T-helper 1 cell (primary cell): ENCODE results near the gene BRWD1.

ENCODE experiments used
- DNase-seq, 5 donors: peaks; one replicate each; pipeline ENCODE4 v3.0.0-alpha.2; 2012 to 2020

BRWD1 gene

DNA sequence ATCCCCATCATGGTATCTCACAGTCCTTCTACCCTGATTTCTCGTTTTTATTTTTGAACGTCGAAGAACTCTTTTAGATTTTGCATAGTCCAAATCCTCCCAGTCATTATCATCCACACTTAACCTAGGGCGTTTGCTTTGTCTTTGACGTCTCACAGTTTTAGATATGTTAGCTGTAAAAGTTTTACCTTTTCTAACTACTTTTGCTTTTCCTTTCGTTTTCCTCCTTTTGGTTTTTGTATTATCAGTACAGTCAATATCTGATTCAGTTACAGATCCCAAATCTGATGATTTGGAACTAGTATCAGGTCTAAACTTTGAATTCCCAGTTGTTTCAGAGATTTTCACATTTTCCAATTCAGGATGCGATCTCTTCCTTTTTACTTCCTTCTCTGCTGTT lies 117.1 kb downstream of the BRWD1 start:
- no peak for DNase-seq

DNA sequence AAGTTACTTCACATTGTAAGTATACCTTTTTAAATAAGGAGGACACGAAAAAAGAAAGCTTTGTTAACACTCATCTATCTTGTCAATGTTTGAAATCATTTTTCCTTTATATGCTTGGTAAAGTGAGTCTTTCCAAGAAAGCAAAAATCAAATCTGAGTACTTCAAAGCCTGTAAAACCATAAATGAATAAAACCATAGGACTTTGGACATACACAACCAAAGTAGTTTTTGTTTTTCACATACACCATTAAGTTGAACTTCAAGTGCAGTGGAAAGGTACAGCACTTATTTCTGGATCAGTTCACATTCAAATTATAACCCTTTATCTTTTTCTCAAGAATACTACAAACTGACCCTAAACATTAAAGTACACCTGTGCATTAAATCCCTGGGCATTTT lies 120.1 kb downstream of the BRWD1 start:
- DNase-seq, result no peak

- peak in 1 of 5 donors; percentile 14 for DNase-seq
Measured at GRCh38 chr21:39189857-39190604, 123.4 kb downstream of the BRWD1 start.

DNA sequence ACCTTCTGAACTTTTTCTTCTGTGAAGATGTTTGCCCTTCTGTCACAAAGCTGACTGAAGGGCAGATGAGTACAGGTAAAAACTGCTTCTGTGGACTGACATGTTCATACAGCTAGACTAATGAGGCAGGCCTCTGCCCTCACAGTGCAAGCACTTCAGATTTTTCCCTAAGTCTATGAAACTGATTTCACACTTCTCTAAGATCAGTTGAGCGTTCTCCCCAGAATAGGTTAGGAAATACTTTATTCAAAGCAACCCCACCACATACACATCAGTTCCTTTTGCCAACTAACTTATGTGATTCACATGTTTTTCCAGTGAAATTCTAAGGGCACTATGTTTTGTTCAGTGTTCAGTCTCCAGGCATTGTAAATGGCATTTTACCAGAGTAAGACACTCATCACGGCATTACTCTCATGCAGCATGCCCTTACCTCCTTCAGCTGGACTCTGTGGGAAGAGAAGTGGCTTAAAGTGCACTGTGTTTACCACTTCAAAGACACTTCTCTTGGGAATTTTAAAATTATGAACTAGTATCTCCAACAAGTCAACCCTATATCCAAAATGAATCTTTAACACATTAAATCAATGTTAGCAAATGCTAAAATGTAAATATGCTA lies 124.8 kb downstream of the BRWD1 start:
- DNase-seq, result no peak

DNA sequence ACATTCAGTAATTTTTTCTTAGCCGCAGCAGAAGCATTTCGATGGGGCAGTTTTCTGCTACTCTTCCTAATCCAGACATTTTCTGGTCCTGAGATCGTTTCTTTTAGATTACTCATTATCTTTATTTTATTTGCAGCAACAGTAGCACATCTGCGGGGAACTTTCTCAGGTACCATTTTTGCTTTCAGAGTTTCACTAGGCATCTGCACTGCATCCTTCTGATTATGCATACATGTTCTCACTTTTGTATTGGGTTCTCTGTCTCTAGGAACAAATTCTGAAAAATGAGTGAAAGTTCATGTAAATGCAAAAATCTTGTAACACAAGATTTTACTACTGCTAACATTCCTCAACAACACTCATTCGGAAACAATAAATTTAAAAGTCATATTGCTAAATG lies 126.3 kb downstream of the BRWD1 start:
- DNase-seq, result no peak

DNA sequence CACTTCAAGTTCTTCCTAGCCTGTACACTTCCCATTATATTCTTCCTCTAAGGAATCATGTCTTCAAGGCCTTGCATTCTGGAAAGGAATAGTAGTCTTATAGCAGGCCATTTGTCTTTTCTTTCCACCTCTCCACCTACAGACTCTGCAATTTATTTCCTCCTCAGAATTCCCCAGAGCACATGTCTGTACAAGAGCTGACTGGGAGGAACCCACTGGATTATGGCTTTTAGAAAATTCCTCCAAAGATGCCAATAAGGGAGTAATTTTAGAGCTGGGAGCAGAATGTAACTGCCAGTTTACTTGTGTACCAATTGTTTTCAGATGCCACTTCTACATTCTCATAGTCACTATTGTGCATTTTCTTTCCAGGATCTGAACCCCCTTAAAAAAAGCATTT lies 126.8 kb downstream of the BRWD1 start:
- DNase-seq, result no peak

DNA sequence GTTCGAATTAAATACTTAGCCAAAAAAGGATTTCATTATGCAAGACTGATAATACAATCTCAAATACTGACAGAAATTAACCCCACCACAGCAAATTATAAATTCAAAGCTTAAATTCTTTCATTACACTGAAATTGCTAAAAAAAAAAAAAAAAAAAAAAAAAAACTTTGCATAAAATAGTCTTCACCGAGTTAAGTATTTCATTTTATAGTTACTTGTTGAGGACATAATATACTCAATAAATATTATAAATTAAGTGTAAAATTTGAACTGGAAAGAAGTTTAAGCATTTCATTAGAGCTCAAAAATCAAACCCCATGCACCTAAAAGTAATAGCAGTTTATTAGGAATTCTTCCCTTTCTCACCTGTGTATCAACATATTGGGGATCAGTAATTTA lies 128.3 kb downstream of the BRWD1 start:
- DNase-seq, result no peak

GRCh38 chr21:39184050-39184980 lies 129.1 kb downstream of the BRWD1 start:
- DNase-seq, result no peak

DNA sequence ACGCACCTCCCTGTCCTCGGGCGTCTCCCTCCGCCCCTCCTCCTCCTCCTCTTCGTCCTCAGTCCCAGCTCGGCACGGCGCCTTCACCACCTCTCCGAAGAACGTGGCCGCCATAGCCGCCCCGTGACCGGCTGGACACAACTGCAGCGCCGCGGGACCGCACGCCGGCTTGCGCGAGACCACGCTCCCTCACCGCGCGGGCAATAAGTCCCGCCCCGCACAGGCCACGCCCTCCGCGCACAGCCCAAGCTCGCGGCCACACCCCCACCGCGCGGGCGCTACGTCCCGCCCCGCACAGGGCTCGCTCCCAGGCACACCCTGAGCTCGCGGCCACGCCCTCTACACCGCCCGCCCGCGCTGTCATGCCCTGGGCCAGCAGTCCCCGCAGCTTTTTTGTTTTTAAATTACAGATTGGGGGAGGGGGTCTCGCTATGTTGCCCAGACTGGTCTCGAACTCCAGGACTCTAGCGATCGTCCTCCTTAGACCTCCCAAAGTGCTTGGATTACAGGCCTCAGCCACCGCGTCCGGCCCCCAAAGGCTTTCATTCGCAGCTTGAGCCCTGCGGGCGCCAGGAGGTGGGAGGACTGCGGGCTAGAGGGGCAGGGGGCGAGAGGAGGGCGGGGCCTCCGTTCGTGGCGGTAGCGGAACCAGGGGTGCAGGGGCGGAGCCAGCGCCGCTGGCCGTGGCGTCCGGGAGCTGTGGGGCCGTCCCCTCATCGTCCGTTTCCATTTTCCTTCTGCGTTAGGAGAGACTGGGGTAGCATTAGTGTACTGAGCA lies 130.0 kb downstream of the BRWD1 start, which contains the start of gene PSMG1:
Gene PSMG1 (minus strand): TSS at position 180 of the 778 bp plus-strand sequence. CDS start 66 bp downstream, at position 114.
- DNase-seq, result peak; percentile 90 to 96 (median 91)

DNA sequence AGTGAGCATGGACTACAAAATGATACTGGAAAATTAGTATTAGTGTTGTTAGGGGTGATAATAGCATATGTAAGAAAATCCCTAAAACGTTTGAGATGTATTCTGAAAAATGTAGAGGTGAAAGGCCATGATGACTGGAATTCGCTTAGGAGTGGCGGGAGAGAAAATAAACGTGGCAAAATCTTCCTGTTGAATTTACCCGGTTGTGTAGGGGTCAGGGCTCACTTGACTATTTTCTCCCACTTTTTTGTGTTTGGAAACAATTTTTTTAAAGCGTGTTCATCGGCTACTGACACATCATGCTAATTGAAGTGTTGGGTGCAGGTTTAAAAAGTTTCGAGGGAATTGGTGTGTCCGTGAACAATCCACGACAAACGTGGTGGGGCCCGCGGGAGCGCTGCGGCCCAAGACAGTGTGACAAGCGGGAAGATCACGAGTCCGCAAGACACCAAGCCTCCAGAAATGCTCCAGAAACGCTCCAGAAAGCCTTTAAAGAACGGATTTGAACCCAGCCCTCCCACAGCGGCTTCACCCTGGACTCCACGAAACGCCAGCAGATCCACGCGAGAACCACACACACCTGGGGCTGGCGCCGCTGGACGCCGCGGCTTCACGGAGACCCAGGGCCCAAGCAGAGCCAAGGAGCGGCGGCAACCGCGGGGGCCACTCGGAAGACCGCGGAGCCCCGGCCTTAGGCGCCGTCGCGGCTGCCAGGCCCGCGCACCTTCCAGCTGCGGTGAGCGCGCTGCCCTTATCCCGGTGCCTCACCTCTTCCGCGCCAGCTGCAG lies 130.8 kb downstream of the BRWD1 start:
- DNase-seq, result no peak

- peak in 1 of 5 donors; percentile 13 for DNase-seq
Measured at GRCh38 chr21:39182016-39182415, 131.4 kb downstream of the BRWD1 start.

DNA sequence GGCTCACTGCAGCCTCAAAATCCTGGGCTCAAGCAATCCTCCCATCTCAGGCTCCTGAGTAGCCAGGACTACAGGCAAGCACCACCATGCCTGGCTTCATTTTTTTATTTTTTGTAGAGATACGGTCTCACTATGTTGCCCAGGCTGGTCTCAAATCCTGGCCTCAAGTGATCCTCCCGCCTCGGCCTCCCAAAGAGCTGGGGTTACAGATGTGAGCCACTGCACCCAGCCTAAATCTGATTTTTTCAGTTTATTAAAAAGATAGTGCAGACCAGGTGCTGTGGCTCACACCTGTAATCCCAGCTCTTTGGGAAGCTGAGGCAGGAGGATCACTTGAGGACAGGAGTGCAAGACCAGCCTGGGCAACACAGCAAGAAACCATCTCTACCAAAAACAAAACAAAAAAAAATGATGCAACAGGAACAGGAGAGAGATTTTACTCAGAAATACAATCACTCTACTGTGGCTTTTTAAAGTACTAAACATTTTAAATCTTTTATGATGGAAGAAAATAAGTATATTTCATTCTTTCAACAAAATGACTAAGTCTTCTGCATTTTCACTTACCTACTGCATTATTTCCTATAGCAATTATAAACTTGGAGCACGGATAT lies 132.1 kb downstream of the BRWD1 start:
- peak in 1 of 5 donors; percentile 23 for DNase-seq

GRCh38 chr21:39180429-39181019 lies 132.9 kb downstream of the BRWD1 start:
- DNase-seq, result peak in 1 of 5 donors; percentile 44

DNA sequence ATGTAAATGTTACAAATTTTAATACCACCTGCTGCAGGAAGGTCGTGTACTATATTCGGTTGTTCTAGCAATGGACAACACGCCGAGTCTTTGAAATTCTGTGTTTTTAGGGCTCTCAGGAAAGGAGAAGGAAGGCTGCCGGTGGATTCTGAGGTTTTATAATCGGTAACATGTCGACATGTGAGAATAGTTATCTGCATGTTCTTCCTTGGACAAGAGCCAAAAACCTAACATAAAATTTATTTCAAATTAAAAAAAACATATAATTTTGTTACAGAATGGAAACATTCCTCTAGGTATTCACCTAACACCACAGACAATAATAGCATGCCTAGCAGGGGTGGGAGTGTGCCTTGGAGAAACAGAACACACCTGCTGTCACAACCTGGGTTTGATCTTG lies 135.0 kb downstream of the BRWD1 start:
- no peak for DNase-seq

DNA sequence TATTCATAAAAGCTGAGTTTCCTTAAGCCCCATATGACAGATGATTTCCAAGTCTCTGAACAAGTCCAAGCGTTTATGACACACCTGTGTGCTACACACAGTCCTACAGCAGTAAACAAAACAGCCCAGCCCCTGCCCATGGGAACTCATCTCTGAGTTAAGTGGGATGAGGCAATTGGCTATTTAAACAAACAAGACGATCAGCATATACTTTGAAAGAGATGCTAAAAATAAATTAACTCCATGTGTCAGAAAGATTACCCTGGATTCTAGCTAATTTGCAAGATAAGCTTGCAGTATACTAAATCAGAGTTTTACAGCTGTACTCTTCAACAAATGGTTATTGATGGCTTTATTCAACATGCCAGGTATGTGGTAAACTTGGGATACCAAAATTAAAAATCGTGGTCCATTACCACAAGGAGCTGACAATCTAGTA lies 137.1 kb downstream of the BRWD1 start:
- no peak for DNase-seq

DNA sequence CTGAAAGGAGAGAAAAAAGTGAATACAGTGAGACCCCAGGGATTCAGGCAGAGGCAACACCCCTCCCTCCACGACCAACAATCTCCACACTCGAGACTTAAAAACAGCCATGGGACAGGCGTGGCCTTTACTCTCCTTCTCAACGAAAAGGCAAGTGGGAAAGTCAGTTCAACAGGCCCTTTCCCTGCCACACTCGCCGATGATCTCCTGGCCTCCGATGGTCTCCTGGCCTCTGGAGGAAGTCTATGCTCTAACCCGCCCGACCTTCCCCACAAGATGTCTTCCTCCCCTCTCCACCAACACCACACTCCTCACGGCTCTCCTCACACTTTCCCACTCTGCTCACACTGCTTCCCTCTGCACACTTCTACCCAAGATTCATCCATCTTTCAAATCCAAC lies 137.8 kb downstream of the BRWD1 start:
- no peak for DNase-seq

DNA sequence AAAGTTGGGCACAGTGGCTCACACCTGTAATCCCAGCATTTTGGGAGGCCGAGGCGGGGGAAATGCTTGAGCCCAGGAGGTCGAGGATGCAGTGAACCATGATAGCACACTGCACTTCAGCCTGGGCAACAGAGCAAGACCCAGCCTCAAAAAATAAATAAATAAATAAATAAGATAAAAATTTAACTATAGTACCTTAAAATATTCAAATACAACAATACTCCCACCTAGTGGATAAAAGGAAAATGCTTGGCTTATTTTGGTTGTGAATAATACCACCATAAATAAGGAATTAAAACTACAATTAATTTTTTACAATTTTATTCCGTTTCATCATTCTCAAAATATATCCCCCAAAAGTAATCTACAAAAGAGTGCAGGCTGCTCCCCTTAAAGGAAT lies 138.3 kb downstream of the BRWD1 start:
- DNase-seq, result no peak

DNA sequence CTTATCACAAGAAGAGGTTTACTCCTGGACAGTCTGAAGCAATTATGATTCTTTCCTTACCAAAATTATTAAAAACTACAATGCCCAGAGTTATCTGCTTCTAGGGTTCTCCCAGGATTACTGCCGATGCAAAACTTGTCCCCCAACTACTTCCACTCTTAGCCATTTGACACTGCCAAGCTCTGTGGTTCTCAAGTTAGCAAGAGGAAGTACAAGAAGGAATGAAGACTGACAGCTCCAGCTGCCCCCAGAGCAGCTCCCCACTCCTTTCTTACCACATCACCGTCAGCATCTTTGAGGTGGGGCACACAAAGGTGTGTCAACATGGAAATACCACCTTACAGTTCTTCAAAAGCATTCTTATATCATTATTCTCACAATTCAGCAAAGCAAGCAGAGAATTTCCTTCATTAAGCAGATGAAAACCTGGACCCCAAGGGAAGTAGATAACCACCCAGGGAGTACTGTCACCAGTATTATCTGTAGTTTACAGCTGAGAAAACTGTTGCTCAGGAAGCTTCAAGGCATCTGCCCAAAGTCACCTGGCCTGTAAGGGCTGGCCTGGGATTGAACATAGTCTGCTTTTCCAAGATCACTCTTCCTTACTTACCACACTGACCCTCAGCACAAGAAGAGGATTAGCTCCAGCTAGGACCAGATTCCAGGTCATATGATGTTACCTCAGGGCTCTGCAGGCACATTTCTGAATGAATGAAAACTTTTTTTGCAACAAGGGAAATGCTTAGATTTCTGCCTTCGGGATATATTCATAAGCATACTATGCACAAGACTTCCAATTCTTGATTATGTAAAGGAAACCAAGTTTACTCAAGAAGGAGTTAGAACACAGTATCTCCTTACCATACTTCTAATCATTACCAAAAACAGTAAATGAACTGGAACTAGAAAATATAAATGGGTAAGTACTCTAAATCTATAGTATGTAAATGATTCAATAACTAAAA lies 139.4 kb downstream of the BRWD1 start:
- DNase-seq, result no peak

- DNase-seq, result no peak
Measured at GRCh38 chr21:39169906-39170305, 143.5 kb downstream of the BRWD1 start.
